Myometrial cell (primary cell): ENCODE results near the gene SMARCAL1. TPM values are rescaled to one million over a fixed set of nuclear protein-coding genes. Genes with fewer than 3 reads are reported as not detected.

Source experiments
- total RNA-seq: library from RNA; depleted of rRNA; stranded (reverse); fragments of >200 nt; gene quantifications from 2 replicates; pipeline ENCODE4 v1.2.3, GENCODE V29; 2015

Gene SMARCAL1
- total RNA-seq: 15.3 and 18.3 TPM in 2 replicates

GRCh38 chr2:216412022-216412999, at the start of gene SMARCAL1:
Gene SMARCAL1, plus strand, starts transcription at chr2:216412484. Its CDS starts 2,221 bp downstream, at chr2:216414705.

GRCh38 chr2:216371721-216372702, 40.3 kb upstream of the SMARCAL1 start, which contains the start of gene MARCHF4:
Gene MARCHF4, minus strand, starts transcription at chr2:216372483. Its CDS starts 2,223 bp downstream, at chr2:216370260.

GRCh38 chr2:216498379-216499352, 86.4 kb downstream of the SMARCAL1 start, which contains the start of gene RPL37A:
Gene RPL37A, plus strand, starts transcription at chr2:216498844. Its CDS starts 31 bp downstream, at chr2:216498875.

Other genes with a start within 250 kb of the SMARCAL1 start
- gene MARCHF4, start 40.0 kb upstream of the SMARCAL1 start, total RNA-seq: 1.4 and 2.6 TPM in 2 replicates
- gene RPL37A, start 86.4 kb downstream of the SMARCAL1 start, total RNA-seq: 959 and 1,435 TPM in 2 replicates
- 1,032 and 1,065 TPM in 2 replicates for gene IGFBP2, start 220.9 kb downstream of the SMARCAL1 start, total RNA-seq